GM12878 (cell line): ENCODE measurements around the gene ABHD1. TPM values are rescaled to one million over a fixed set of nuclear protein-coding genes. Genes with fewer than 3 reads are reported as not detected.

Experiments used
- ATAC-seq: fragments of 200-7000 bp; cut with Tn5 transposase; 3 replicates; pipeline ENCODE4 v1.9.1; 2020; ENCODE audit warnings: mild to moderate bottlenecking, moderate library complexity
- BruUV-seq: library from RNA; stranded (reverse); fragments of 400-500 nt; replicated peaks from 2 replicates; lab custom pipeline; 2021; lab: Mats Ljungman, UMichigan
- CTCF ChIA-PET: fragments of 300-600 bp; sonication (Branson Sonifier 250); formaldehyde crosslinking; extraction: SDS; loops from one replicate; lab custom pipeline; 2021; ENCODE audit warnings: inconsistent platforms; lab: Yijun Ruan, JAX
- POLR2A ChIA-PET: fragments of 350-600 bp; formaldehyde crosslinking; extraction: SDS; loops from one replicate; lab custom pipeline; 2021; ENCODE audit warnings: inconsistent platforms; lab: Charles Lee
- RAD21 ChIA-PET: fragments of 300-600 bp; sonication (Branson Sonifier 250); formaldehyde crosslinking; loops from one replicate; lab custom pipeline; 2023; ENCODE audit warnings: antibody characterized with exemption; ENCODE audit not compliant: unreplicated experiment; lab: Charles Lee
- SMC1A ChIA-PET: fragments of 300-600 bp; sonication (Branson Sonifier 250); formaldehyde crosslinking; loops from one replicate; lab custom pipeline; 2023; ENCODE audit not compliant: unreplicated experiment, uncharacterized antibody; lab: Charles Lee
- DNase-seq: peaks from one replicate; pipeline ENCODE4 v3.0.0-alpha.2; 2011; ENCODE audit warnings: low read depth, low spot score
- FAIRE-seq: peaks from 3 replicates; lab custom pipeline; 2011; peaks lifted over from hg19 to GRCh38; lab: Jason Lieb, UNC
- H2AFZ ChIP-seq: 2 replicates; pipeline ENCODE4 v1.6.0; 2011; ENCODE audit warnings: low read depth, low read length, control low read depth; ENCODE audit not compliant: control insufficient read depth
- H3K27ac ChIP-seq: 2 replicates; pipeline ENCODE4 v1.5.1; 2011; ENCODE audit warnings: control low read depth; ENCODE audit not compliant: control insufficient read depth, insufficient read depth
- H3K27me3 ChIP-seq, 2 experiments: replicated peaks in 1 of 2; 2 replicates each; pipeline versions ENCODE4 v1.6.0 to v1.6.1; 2011; ENCODE audit warnings: low read length in 1 of 2; ENCODE audit not compliant: control insufficient read depth in 2 of 2, insufficient read depth in 2 of 2
- H3K36me3 ChIP-seq, 2 experiments: 2 replicates each; pipeline ENCODE4 v1.5.1; 2011; ENCODE audit warnings: low read length in 1 of 2; ENCODE audit not compliant: control insufficient read depth in 2 of 2, insufficient read depth in 2 of 2
- H3K4me1 ChIP-seq: 2 replicates; pipeline ENCODE4 v1.6.1; 2011; ENCODE audit warnings: mild to moderate bottlenecking, low read length, moderate library complexity, mixed read lengths; ENCODE audit not compliant: control insufficient read depth, insufficient read depth
- H3K4me2 ChIP-seq: 2 replicates; pipeline ENCODE4 v1.6.0; 2011; ENCODE audit warnings: control low read depth; ENCODE audit not compliant: control insufficient read depth, insufficient read depth
- H3K4me3 ChIP-seq: fragments of 200-600 bp; sonication (generic); 2 replicates; pipeline ENCODE4 v1.5.1; 2016
- H3K79me2 ChIP-seq: 2 replicates; pipeline ENCODE4 v1.6.0; 2011; ENCODE audit warnings: low read length; ENCODE audit not compliant: control insufficient read depth, insufficient read depth
- H3K9ac ChIP-seq: 2 replicates; pipeline ENCODE4 v1.8.0; 2011; ENCODE audit warnings: low read length, control low read depth, mixed read lengths; ENCODE audit not compliant: control insufficient read depth, insufficient read depth
- H3K9me3 ChIP-seq: replicated peaks from 3 replicates; pipeline ENCODE4 v1.5.1; 2011; ENCODE audit warnings: mild to moderate bottlenecking, low read length; ENCODE audit not compliant: control insufficient read depth, insufficient read depth
- H4K20me1 ChIP-seq: 2 replicates; pipeline ENCODE4 v1.6.0; 2011; ENCODE audit not compliant: control insufficient read depth, insufficient read depth
- CBX5 ChIP-seq: sonication (generic); IDR thresholded peaks from 2 replicates; pipeline ENCODE4 v1.6.1; 2016; ENCODE audit warnings: low read depth, moderate library complexity, mild to moderate bottlenecking, inconsistent platforms
- CEBPB ChIP-seq, 2 experiments: fragments of 150-350 bp in 1 of 2; IDR thresholded peaks; 2 replicates each; pipeline ENCODE4 v1.6.1; 2012 to 2014; ENCODE audit warnings: low read depth in 2 of 2, low read length in 2 of 2, borderline replicate concordance in 1 of 2, inconsistent platforms in 1 of 2
- CEBPZ ChIP-seq: fragments of 150-350 bp; IDR thresholded peaks from 2 replicates; pipeline ENCODE4 v1.6.1; 2016; ENCODE audit warnings: low read depth, low read length
- E4F1 ChIP-seq: fragments of 450-650 bp; IDR thresholded peaks from 2 replicates; pipeline ENCODE4 v1.6.1; 2018; ENCODE audit warnings: borderline replicate concordance, mild to moderate bottlenecking; ENCODE audit not compliant: partially characterized antibody
- EED ChIP-seq: sonication (generic); IDR thresholded peaks from 2 replicates; pipeline ENCODE4 v1.6.1; 2016; ENCODE audit warnings: antibody characterized with exemption, low read depth
- GABPA ChIP-seq: IDR thresholded peaks from 2 replicates; pipeline ENCODE4 v1.6.1; 2014; ENCODE audit warnings: antibody characterized with exemption, low read depth, mild to moderate bottlenecking, inconsistent platforms
- HCFC1 ChIP-seq: fragments of 150-350 bp; IDR thresholded peaks from 2 replicates; pipeline ENCODE4 v1.6.1; 2014; ENCODE audit warnings: low read length
- SMARCA5 ChIP-seq: fragments of 450-650 bp; IDR thresholded peaks from 2 replicates; pipeline ENCODE4 v1.6.1; 2017; ENCODE audit warnings: mild to moderate bottlenecking
- WGBS: methylation state at CpG from one replicate; pipeline ENCODE4 v1.1.6; 2016; ENCODE audit warnings: low lambda C conversion rate; ENCODE audit not compliant: insufficient replicate concordance, insufficient coverage; ENCODE audit errors: missing lambda C conversion rate; 5-methylcytosine and 5-hydroxymethylcytosine counted together
- in situ Hi-C: fragments of 300-500 bp; cut with MboI; formaldehyde crosslinking; loops from 9 replicates; pipeline ENCODE4 v1.14.3; 2018; ENCODE audit warnings: mixed read lengths
- intact Hi-C: fragments of 100-400 bp; cut with micrococcal nuclease; formaldehyde crosslinking; loops from one replicate; pipeline ENCODE4 v1.14.2; 2022; ENCODE audit not compliant: unreplicated experiment
- polyA plus RNA-seq, 11 experiments: library from polyadenylated mRNA; depleted of rRNA in 4 of 11; unstranded in 6 of 11; stranded (reverse) in 5 of 11; fragments of >200 nt; fragmentation: Nextera tagmentation in 4 of 11; fragmentation: Illumina TruSeq in 1 of 11; extraction: Ambion mirVana in 4 of 11; extraction: Trizol in 1 of 11; gene quantifications; 1 replicate in 1 of 11; 2 replicates in 10 of 11; pipeline versions ENCODE4 v1.2.1 to v1.2.3, GENCODE V29; 2011 to 2016; ENCODE audit warnings: inconsistent platforms in 2 of 11, missing spikeins in 2 of 11, low read depth in 1 of 11
- total RNA-seq, 4 experiments: library from RNA; depleted of rRNA in 3 of 4; stranded (reverse); fragments of >200 nt in 3 of 4; fragmentation: Illumina TruSeq in 1 of 4; extraction: Trizol in 1 of 4; gene quantifications; 2 replicates each; pipeline versions ENCODE4 v1.2.1 to v1.2.3, GENCODE V29; 2013 to 2021

The ABHD1 gene
- total and polyA plus RNA-seq, 10 of the 15 experiments (the other 5 are each of a cell fraction or from before 2014, with no cell fraction given): 0.04 to 0.35 (median 0.17) TPM; not detected in 2

- H3K4me1 ChIP-seq: peaks cover 11% of the 10 kb centered on the region; the same call in 1 of the 2 replicates
- H3K27ac ChIP-seq: no peak overlapping the region
- RAD21 ChIA-PET: interaction anchor here (0.9 to 2.2 kb wide), 6 partner anchors 16 to 192 kb away, joined by 3 to 14 read pairs (median 3); partner anchors contain the start of genes ABHD1 and OST4
- no peak overlapping the region for H3K9ac ChIP-seq
- H3K27me3 ChIP-seq: no peaks in the 10 kb centered on the region
- DNase-seq (no peak), ATAC-seq (no peak), FAIRE-seq (no peak)
- WGBS: 71% methylated on average over 4 of the region's 5 CpGs
- no peak overlapping the region for H2AFZ ChIP-seq
- intact Hi-C loops (no loop called here), in situ Hi-C loops (loop anchor here (10.0 kb wide), 1 partner anchor 123 kb away; no protein-coding TSS in a partner anchor)
- H4K20me1 ChIP-seq: no peaks in the 10 kb centered on the region
- no peaks in the 10 kb centered on the region for H3K36me3 ChIP-seq
- CTCF ChIA-PET: interaction anchor here (0.9 to 8.6 kb wide), 10 partner anchors 7 to 215 kb away, joined by 3 to 85 read pairs (median 8); partner anchors contain the start of genes AGBL5 and PREB
- no peak for TF ChIP-seq HCFC1
- TF ChIP-seq SMARCA5: no peak
- no peak for TF ChIP-seq CEBPZ
- TF ChIP-seq GABPA: no peak
- TF ChIP-seq CBX5: no peak
- TF ChIP-seq EED: no peak
- TF ChIP-seq CEBPB (IDR thresholded peaks at IDR 0.05; ENCODE audit: borderline replicate concordance in 1 of 2, low read depth in 2 of 2, low read length in 2 of 2): no peak
- TF ChIP-seq E4F1: no peak
- peak overlapping the region; percentile 87; the same call in 1 of the 2 replicates for H3K4me3 ChIP-seq
- H3K4me2 ChIP-seq: peak overlapping the region; percentile 87; the same call in 1 of the 2 replicates
- no peaks in the 10 kb centered on the region for H3K9me3 ChIP-seq
- no peaks in the 10 kb centered on the region for H3K79me2 ChIP-seq
- SMC1A ChIA-PET: interaction anchor here (0.8 to 1.9 kb wide), 7 partner anchors 10 to 191 kb away, joined by 3 to 8 read pairs (median 4); no protein-coding TSS in a partner anchor
- POLR2A ChIA-PET: interaction anchor here (0.5 to 3.4 kb wide), 6 partner anchors 14 to 1200 kb away, joined by 3 to 12 read pairs (median 5); partner anchors contain the start of genes AGBL5 and PREB
- BruUV-seq: no TSS peak
Observed at GRCh38 chr2:27087823-27088410, 35.7 kb upstream of the ABHD1 start.
